Brain microvascular endothelial cell (primary cell): ENCODE results near the gene ARMC9.

Experiments used
- DNase-seq: peaks from one replicate; pipeline ENCODE4 v3.0.0-alpha.2; 2020
- H3K27ac ChIP-seq: fragments of 250-450 bp; sonication (Bioruptor Pico); 2 replicates; pipeline ENCODE4 v1.5.1; 2020; ENCODE audit warnings: mild to moderate bottlenecking, moderate library complexity
- H3K27me3 ChIP-seq: fragments of 250-450 bp; sonication (Bioruptor Pico); replicated peaks from 2 replicates; pipeline ENCODE4 v1.5.1; 2020; ENCODE audit warnings: mild to moderate bottlenecking
- H3K36me3 ChIP-seq: fragments of 250-450 bp; sonication (Bioruptor Pico); replicated peaks from 2 replicates; pipeline ENCODE4 v1.5.1; 2020; ENCODE audit warnings: mild to moderate bottlenecking
- H3K4me3 ChIP-seq: 2 replicates; pipeline ENCODE4 v1.5.1; 2011; ENCODE audit warnings: low read depth, mild to moderate bottlenecking, control low read depth, low read length, moderate library complexity
- CTCF ChIP-seq: IDR thresholded peaks from 2 replicates; pipeline ENCODE4 v1.5.1; 2011; ENCODE audit warnings: low read depth, mild to moderate bottlenecking, moderate library complexity, low read length, control low read depth, inconsistent platforms; ENCODE audit errors: missing control alignments
- in situ Hi-C: cut with HindIII; loops from 2 replicates; pipeline ENCODE4 v1.10.0; 2017; ENCODE audit warnings: low sequenced_read_pairs, low pct_ligation_motif_present

ARMC9 gene

GRCh38 chr2:231360401-231360800 lies 162.0 kb downstream of the ARMC9 start:
- Histone ChIP-seq H3K4me3 (no peak overlapping the region), H3K27me3 (no peaks in the 10 kb centered on the region), H3K36me3 (no peaks in the 10 kb centered on the region), H3K27ac (no peak overlapping the region)
- in situ Hi-C loops = no loop called here
- no peak for DNase-seq
- TF ChIP-seq CTCF = no peak

- DNase-seq = no peak
- no peak overlapping the region for H3K4me3 ChIP-seq
- H3K27ac ChIP-seq = no peak overlapping the region
- no peak for TF ChIP-seq CTCF
- no peaks in the 10 kb centered on the region for H3K27me3 ChIP-seq
- in situ Hi-C loops = no loop called here
- H3K36me3 ChIP-seq = no peaks in the 10 kb centered on the region
These were observed 162.5 kb downstream of the ARMC9 start for GRCh38 chr2:231360881-231361371.

GRCh38 chr2:231361701-231362554 lies 163.5 kb downstream of the ARMC9 start:
- in situ Hi-C loops = no loop called here

GRCh38 chr2:231362555-231363184 lies 164.2 kb downstream of the ARMC9 start:
- no peak overlapping the region for H3K27ac ChIP-seq

More at GRCh38 chr2:231361701-231362554, 163.5 kb downstream of the ARMC9 start:
- Histone ChIP-seq H3K27me3 (no peaks in the 10 kb centered on the region), H3K27ac (no peak overlapping the region), H3K36me3 (no peaks in the 10 kb centered on the region), H3K4me3 (no peak overlapping the region)
- DNase-seq = no peak
- peak; percentile 22 for TF ChIP-seq CTCF

GRCh38 chr2:231364061-231364460 lies 165.6 kb downstream of the ARMC9 start:
- no peak for DNase-seq
- no peaks in the 10 kb centered on the region for H3K27me3 ChIP-seq
- no peak for TF ChIP-seq CTCF
- no peak overlapping the region for H3K4me3 ChIP-seq
- H3K27ac ChIP-seq = no peak overlapping the region
- H3K36me3 ChIP-seq = no peaks in the 10 kb centered on the region
- in situ Hi-C loops = no loop called here

More at GRCh38 chr2:231362555-231363184, 164.2 kb downstream of the ARMC9 start:
- no peak for TF ChIP-seq CTCF
- in situ Hi-C loops = no loop called here
- no peak overlapping the region for H3K4me3 ChIP-seq
- DNase-seq = no peak
- H3K36me3 ChIP-seq = no peaks in the 10 kb centered on the region
- no peaks in the 10 kb centered on the region for H3K27me3 ChIP-seq
